Parathyroid adenoma (tissue), 2 donors: ENCODE results near the gene GADD45A.

Experiments
- H2AFZ ChIP-seq: fragments of 300-600 bp; sonication (generic); one replicate; pipeline ENCODE4 v1.7.0; 2017; ENCODE audit warnings: antibody characterized with exemption, mild to moderate bottlenecking
- H3K27ac ChIP-seq: fragments of 300-600 bp; sonication (generic); one replicate; pipeline ENCODE4 v1.7.0; 2017
- H3K27me3 ChIP-seq: fragments of 300-600 bp; sonication (generic); one replicate; pipeline ENCODE4 v1.7.0; 2017; ENCODE audit warnings: low read length; ENCODE audit not compliant: control insufficient read depth, insufficient read depth
- H3K36me3 ChIP-seq: fragments of 300-600 bp; sonication (generic); one replicate; pipeline ENCODE4 v1.7.0; 2017; ENCODE audit warnings: low read length; ENCODE audit not compliant: control insufficient read depth, insufficient read depth
- H3K4me1 ChIP-seq: fragments of 300-600 bp; sonication (generic); one replicate; pipeline ENCODE4 v1.7.0; 2017; ENCODE audit warnings: control low read depth
- H3K4me2 ChIP-seq: fragments of 300-600 bp; sonication (generic); one replicate; pipeline ENCODE4 v1.7.0; 2017; ENCODE audit warnings: low read length
- H3K4me3 ChIP-seq: fragments of 300-600 bp; sonication (generic); one replicate; pipeline ENCODE4 v1.7.0; 2017; ENCODE audit warnings: low read depth, low read length
- H3K79me2 ChIP-seq: fragments of 300-600 bp; sonication (generic); one replicate; pipeline ENCODE4 v1.7.0; 2017; ENCODE audit warnings: control low read depth
- H3K9ac ChIP-seq: fragments of 300-600 bp; sonication (generic); one replicate; pipeline ENCODE4 v1.7.0; 2017; ENCODE audit warnings: mild to moderate bottlenecking
- H3K9me3 ChIP-seq: fragments of 300-600 bp; sonication (generic); one replicate; pipeline ENCODE4 v1.7.0; 2017; ENCODE audit warnings: low read length; ENCODE audit not compliant: control insufficient read depth
- TF ChIP-seq, protein P1 (sequence below): fragments of 300-600 bp; sonication (generic); IDR thresholded peaks from one replicate; pipeline ENCODE4 v1.7.0; 2017; ENCODE audit warnings: antibody characterized with exemption, mild to moderate bottlenecking
- donor health status: primary hyperparathyroidism.

Gene GADD45A

DNA sequence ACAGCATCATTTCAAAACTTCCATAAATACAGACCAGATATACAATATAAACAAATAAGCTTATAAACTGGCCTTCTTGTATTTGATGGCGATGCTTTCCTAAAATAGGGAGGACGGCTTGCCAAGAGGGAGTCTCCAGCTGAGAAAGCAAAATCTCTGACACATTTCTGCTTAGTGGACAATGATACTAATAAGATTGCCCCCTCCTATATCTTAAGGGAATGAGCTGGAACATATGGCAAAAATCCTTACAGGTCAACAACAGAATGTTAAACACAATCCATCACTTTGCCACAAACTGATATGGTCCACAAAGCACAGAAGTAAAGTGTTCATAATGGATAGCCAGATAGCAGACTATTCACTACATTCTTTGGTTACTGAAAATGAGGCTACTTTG is 7.1 kb upstream of the GADD45A start:
- Histone ChIP-seq H3K4me3 (no peak overlapping the region), H2AFZ (no peak overlapping the region), H3K9me3 (no peaks in the 10 kb centered on the region), H3K27ac (no peak overlapping the region), H3K79me2 (no peaks in the 10 kb centered on the region), H3K4me2 (no peak overlapping the region), H3K9ac (no peak overlapping the region), H3K36me3 (no peaks in the 10 kb centered on the region), H3K4me1 (peaks cover 4% of the 10 kb centered on the region), H3K27me3 (no peaks in the 10 kb centered on the region)
- TF ChIP-seq, protein P1, sequence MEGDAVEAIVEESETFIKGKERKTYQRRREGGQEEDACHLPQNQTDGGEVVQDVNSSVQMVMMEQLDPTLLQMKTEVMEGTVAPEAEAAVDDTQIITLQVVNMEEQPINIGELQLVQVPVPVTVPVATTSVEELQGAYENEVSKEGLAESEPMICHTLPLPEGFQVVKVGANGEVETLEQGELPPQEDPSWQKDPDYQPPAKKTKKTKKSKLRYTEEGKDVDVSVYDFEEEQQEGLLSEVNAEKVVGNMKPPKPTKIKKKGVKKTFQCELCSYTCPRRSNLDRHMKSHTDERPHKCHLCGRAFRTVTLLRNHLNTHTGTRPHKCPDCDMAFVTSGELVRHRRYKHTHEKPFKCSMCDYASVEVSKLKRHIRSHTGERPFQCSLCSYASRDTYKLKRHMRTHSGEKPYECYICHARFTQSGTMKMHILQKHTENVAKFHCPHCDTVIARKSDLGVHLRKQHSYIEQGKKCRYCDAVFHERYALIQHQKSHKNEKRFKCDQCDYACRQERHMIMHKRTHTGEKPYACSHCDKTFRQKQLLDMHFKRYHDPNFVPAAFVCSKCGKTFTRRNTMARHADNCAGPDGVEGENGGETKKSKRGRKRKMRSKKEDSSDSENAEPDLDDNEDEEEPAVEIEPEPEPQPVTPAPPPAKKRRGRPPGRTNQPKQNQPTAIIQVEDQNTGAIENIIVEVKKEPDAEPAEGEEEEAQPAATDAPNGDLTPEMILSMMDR, result no peak

DNA sequence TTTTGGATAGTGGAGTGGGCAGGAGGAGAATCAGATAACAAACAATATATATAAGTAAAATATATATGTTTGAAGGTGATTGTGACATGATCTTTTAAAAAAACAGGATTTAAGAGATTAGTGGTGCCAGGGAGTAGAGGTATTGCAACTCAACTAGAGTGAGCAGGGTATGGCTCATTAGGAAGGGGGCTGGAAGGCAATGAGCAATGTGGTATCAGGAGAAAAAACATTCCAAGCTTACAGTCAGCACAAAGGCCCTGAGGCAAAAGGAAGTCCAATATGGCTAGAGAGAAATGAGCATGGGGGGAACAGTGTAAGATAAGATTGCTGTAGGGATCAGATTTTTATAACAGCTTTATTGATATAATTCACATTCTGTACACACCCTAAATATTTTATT is 5.3 kb upstream of the GADD45A start:
- H3K27me3 ChIP-seq, result no peaks in the 10 kb centered on the region
- no peak overlapping the region for H3K4me2 ChIP-seq
- no peaks in the 10 kb centered on the region for H3K79me2 ChIP-seq
- H2AFZ ChIP-seq, result no peak overlapping the region
- no peak overlapping the region for H3K27ac ChIP-seq
- no peaks in the 10 kb centered on the region for H3K36me3 ChIP-seq
- no peaks in the 10 kb centered on the region for H3K9me3 ChIP-seq
- TF ChIP-seq, protein P1, result no peak
- no peak overlapping the region for H3K9ac ChIP-seq
- no peak overlapping the region for H3K4me3 ChIP-seq
- peaks cover 4% of the 10 kb centered on the region for H3K4me1 ChIP-seq

DNA sequence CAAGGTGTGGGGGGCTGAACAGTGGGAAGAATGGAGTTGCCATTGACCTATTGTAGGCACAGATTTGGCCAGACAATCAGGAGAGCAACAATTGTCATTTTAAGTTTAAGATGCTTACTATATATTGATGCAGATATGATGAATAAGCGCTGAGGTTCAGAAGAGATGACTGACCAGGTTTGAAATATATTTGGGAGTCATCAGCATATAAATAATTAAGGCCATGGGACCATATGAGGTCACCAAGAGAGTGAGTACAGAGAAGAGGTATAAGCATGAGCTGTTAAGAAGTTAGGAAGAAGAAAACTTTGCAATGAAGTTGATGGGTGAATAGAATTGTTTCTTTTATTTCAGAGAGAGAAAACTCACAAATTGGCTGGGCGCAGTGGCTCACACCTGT is 4.5 kb upstream of the GADD45A start:
- H3K4me3 ChIP-seq, result no peak overlapping the region
- H3K27me3 ChIP-seq, result no peaks in the 10 kb centered on the region
- no peak overlapping the region for H3K4me2 ChIP-seq
- H3K27ac ChIP-seq, result no peak overlapping the region
- TF ChIP-seq, protein P1, result no peak
- H3K9ac ChIP-seq, result no peak overlapping the region
- no peaks in the 10 kb centered on the region for H3K79me2 ChIP-seq
- no peaks in the 10 kb centered on the region for H3K36me3 ChIP-seq
- no peaks in the 10 kb centered on the region for H3K9me3 ChIP-seq
- H3K4me1 ChIP-seq, result peaks cover 4% of the 10 kb centered on the region
- no peak overlapping the region for H2AFZ ChIP-seq

DNA sequence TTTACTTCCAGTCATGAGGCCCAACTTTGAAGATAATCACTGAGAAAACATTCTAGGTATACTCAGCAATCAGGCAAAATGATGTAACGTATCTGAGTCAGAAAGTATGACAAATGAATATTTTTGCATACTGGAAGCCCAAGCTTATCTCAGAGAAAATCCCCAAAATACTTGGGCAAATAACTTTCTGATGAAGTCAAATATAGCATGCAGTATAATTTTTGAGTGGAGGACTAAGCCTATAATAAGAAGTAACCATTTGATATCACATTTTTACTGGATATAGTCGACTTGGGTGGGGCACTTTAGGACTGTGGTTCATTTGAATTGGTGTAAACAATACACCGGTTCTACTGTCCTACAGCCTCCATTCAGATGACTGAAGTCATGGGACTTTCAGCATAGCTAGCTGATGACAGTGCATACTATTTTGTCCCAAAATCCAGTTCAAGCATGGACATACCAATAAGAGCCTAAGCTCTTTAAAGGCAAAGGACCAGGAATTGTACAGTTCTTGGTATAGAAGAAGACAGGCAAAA is 2.3 kb upstream of the GADD45A start:
- H3K4me1 ChIP-seq, result peaks cover 7% of the 10 kb centered on the region
- H2AFZ ChIP-seq, result no peak overlapping the region
- H3K9ac ChIP-seq, result no peak overlapping the region
- no peaks in the 10 kb centered on the region for H3K79me2 ChIP-seq
- TF ChIP-seq, protein P1, result no peak
- H3K9me3 ChIP-seq, result no peaks in the 10 kb centered on the region
- no peak overlapping the region for H3K4me2 ChIP-seq
- H3K36me3 ChIP-seq, result no peaks in the 10 kb centered on the region
- no peak overlapping the region for H3K27ac ChIP-seq
- H3K27me3 ChIP-seq, result no peaks in the 10 kb centered on the region
- peak overlapping the region; percentile 3 for H3K4me3 ChIP-seq

- TF ChIP-seq, protein P1, result no peak
- H2AFZ ChIP-seq, result peak overlapping the region; percentile 3
- no peaks in the 10 kb centered on the region for H3K79me2 ChIP-seq
- H3K4me2 ChIP-seq, result no peak overlapping the region
- peak overlapping the region; percentile 3 for H3K4me3 ChIP-seq
- H3K36me3 ChIP-seq, result no peaks in the 10 kb centered on the region
- H3K9me3 ChIP-seq, result no peaks in the 10 kb centered on the region
- no peak overlapping the region for H3K27ac ChIP-seq
- no peak overlapping the region for H3K9ac ChIP-seq
- H3K27me3 ChIP-seq, result no peaks in the 10 kb centered on the region
- H3K4me1 ChIP-seq, result peaks cover 7% of the 10 kb centered on the region
Measured at GRCh38 chr1:67683316-67683715, 1.7 kb upstream of the GADD45A start.
